ENCODE measurements around the gene ALDH1L1. TPM values are rescaled to one million over a fixed set of nuclear protein-coding genes. Genes with fewer than 3 reads are reported as not detected.

Gene ALDH1L1
- polyA plus RNA-seq, 2 donors = 3.6 to 5.0 TPM

- Histone ChIP-seq H3K27ac (ENCODE audit: low read depth in 2 of 2, low read length in 1 of 2) (no peak overlapping the region), H3K4me1 (ENCODE audit: control insufficient read depth in 2 of 2, insufficient read depth in 2 of 2, low read length in 1 of 2) (no peaks in the 10 kb centered on the region), H3K27me3 (ENCODE audit: control insufficient read depth in 1 of 2, insufficient read depth in 2 of 2, low read length in 2 of 2) (no peaks in the 10 kb centered on the region), H3K9me3 (ENCODE audit: control insufficient read depth in 2 of 2, insufficient read depth in 1 of 2, low read depth in 1 of 2, low read length in 1 of 2) (peaks cover 0 to 2% of the 10 kb centered on the region in 2 donors), H3K36me3 (ENCODE audit: control insufficient read depth in 2 of 2, insufficient read depth in 2 of 2, low read length in 1 of 2) (no peaks in the 10 kb centered on the region), H3K4me3 (ENCODE audit: low read depth in 1 of 2, low read length in 2 of 2) (no peak overlapping the region)
- 76 to 92% methylated on average over 9 of the region's 9 CpGs for whole genome bisulfite sequencing, 2 donors
Measured at GRCh38 chr3:126152458-126152857, 27.9 kb downstream of the ALDH1L1 start.

GRCh38 chr3:126151562-126152302, 28.7 kb downstream of the ALDH1L1 start:
- H3K9me3 ChIP-seq (ENCODE audit: control insufficient read depth in 2 of 2, insufficient read depth in 1 of 2, low read depth in 1 of 2, low read length in 1 of 2) = peaks cover 0 to 2% of the 10 kb centered on the region in 2 donors
- WGBS, 2 donors = 80 to 86% methylated on average over 6 of the region's 6 CpGs
- no peaks in the 10 kb centered on the region for H3K36me3 ChIP-seq (ENCODE audit: control insufficient read depth in 2 of 2, insufficient read depth in 2 of 2, low read length in 1 of 2)

GRCh38 chr3:126149960-126150515, 30.3 kb downstream of the ALDH1L1 start:
- Histone ChIP-seq H3K4me3 (ENCODE audit: low read depth in 1 of 2, low read length in 2 of 2) (no peak overlapping the region), H3K36me3 (ENCODE audit: control insufficient read depth in 2 of 2, insufficient read depth in 2 of 2, low read length in 1 of 2) (no peaks in the 10 kb centered on the region), H3K9me3 (ENCODE audit: control insufficient read depth in 2 of 2, insufficient read depth in 1 of 2, low read depth in 1 of 2, low read length in 1 of 2) (no peaks in the 10 kb centered on the region), H3K27me3 (ENCODE audit: control insufficient read depth in 1 of 2, insufficient read depth in 2 of 2, low read length in 2 of 2) (no peaks in the 10 kb centered on the region), H3K27ac (ENCODE audit: low read depth in 2 of 2, low read length in 1 of 2) (no peak overlapping the region), H3K4me1 (ENCODE audit: control insufficient read depth in 2 of 2, insufficient read depth in 2 of 2, low read length in 1 of 2) (no peaks in the 10 kb centered on the region)
- 80% methylated on average over 7 of the region's 7 CpGs for WGBS, 2 donors

More at GRCh38 chr3:126151562-126152302, 28.7 kb downstream of the ALDH1L1 start:
- H3K27ac ChIP-seq (ENCODE audit: low read depth in 2 of 2, low read length in 1 of 2) = no peak overlapping the region
- no peaks in the 10 kb centered on the region for H3K27me3 ChIP-seq (ENCODE audit: control insufficient read depth in 1 of 2, insufficient read depth in 2 of 2, low read length in 2 of 2)
- no peaks in the 10 kb centered on the region for H3K4me1 ChIP-seq (ENCODE audit: control insufficient read depth in 2 of 2, insufficient read depth in 2 of 2, low read length in 1 of 2)
- H3K4me3 ChIP-seq (ENCODE audit: low read depth in 1 of 2, low read length in 2 of 2) = no peak overlapping the region

- Histone ChIP-seq H3K27ac (ENCODE audit: low read depth in 2 of 2, low read length in 1 of 2) (no peak overlapping the region), H3K4me1 (ENCODE audit: control insufficient read depth in 2 of 2, insufficient read depth in 2 of 2, low read length in 1 of 2) (no peaks in the 10 kb centered on the region), H3K4me3 (ENCODE audit: low read depth in 1 of 2, low read length in 2 of 2) (no peak overlapping the region), H3K36me3 (ENCODE audit: control insufficient read depth in 2 of 2, insufficient read depth in 2 of 2, low read length in 1 of 2) (no peaks in the 10 kb centered on the region), H3K27me3 (ENCODE audit: control insufficient read depth in 1 of 2, insufficient read depth in 2 of 2, low read length in 2 of 2) (no peaks in the 10 kb centered on the region), H3K9me3 (ENCODE audit: control insufficient read depth in 2 of 2, insufficient read depth in 1 of 2, low read depth in 1 of 2, low read length in 1 of 2) (no peaks in the 10 kb centered on the region)
- WGBS, 2 donors = 86 to 90% methylated on average over 3 of the region's 3 CpGs
Measured at GRCh38 chr3:126149256-126149902, 31.0 kb downstream of the ALDH1L1 start.

GRCh38 chr3:126147932-126148683, 32.3 kb downstream of the ALDH1L1 start:
- Histone ChIP-seq H3K27me3 (ENCODE audit: control insufficient read depth in 1 of 2, insufficient read depth in 2 of 2, low read length in 2 of 2) (no peaks in the 10 kb centered on the region), H3K4me3 (ENCODE audit: low read depth in 1 of 2, low read length in 2 of 2) (no peak overlapping the region), H3K9me3 (ENCODE audit: control insufficient read depth in 2 of 2, insufficient read depth in 1 of 2, low read depth in 1 of 2, low read length in 1 of 2) (no peaks in the 10 kb centered on the region), H3K4me1 (ENCODE audit: control insufficient read depth in 2 of 2, insufficient read depth in 2 of 2, low read length in 1 of 2) (no peaks in the 10 kb centered on the region), H3K36me3 (ENCODE audit: control insufficient read depth in 2 of 2, insufficient read depth in 2 of 2, low read length in 1 of 2) (no peaks in the 10 kb centered on the region), H3K27ac (ENCODE audit: low read depth in 2 of 2, low read length in 1 of 2) (no peak overlapping the region)
- 82 to 89% methylated on average over 15 of the region's 15 CpGs for WGBS, 2 donors

- Histone ChIP-seq H3K4me1 (ENCODE audit: control insufficient read depth in 2 of 2, insufficient read depth in 2 of 2, low read length in 1 of 2) (no peaks in the 10 kb centered on the region), H3K9me3 (ENCODE audit: control insufficient read depth in 2 of 2, insufficient read depth in 1 of 2, low read depth in 1 of 2, low read length in 1 of 2) (no peaks in the 10 kb centered on the region), H3K27me3 (ENCODE audit: control insufficient read depth in 1 of 2, insufficient read depth in 2 of 2, low read length in 2 of 2) (no peaks in the 10 kb centered on the region), H3K36me3 (ENCODE audit: control insufficient read depth in 2 of 2, insufficient read depth in 2 of 2, low read length in 1 of 2) (no peaks in the 10 kb centered on the region), H3K4me3 (ENCODE audit: low read depth in 1 of 2, low read length in 2 of 2) (no peak overlapping the region), H3K27ac (ENCODE audit: low read depth in 2 of 2, low read length in 1 of 2) (no peak overlapping the region)
- 90 to 91% methylated on average over 7 of the region's 7 CpGs for WGBS, 2 donors
Measured at GRCh38 chr3:126147147-126147931, 33.0 kb downstream of the ALDH1L1 start.

GRCh38 chr3:126146525-126147146, 33.8 kb downstream of the ALDH1L1 start:
- H3K36me3 ChIP-seq (ENCODE audit: control insufficient read depth in 2 of 2, insufficient read depth in 2 of 2, low read length in 1 of 2) = no peaks in the 10 kb centered on the region
- H3K9me3 ChIP-seq (ENCODE audit: control insufficient read depth in 2 of 2, insufficient read depth in 1 of 2, low read depth in 1 of 2, low read length in 1 of 2) = no peaks in the 10 kb centered on the region
- no peak overlapping the region for H3K27ac ChIP-seq (ENCODE audit: low read depth in 2 of 2, low read length in 1 of 2)
- 91 to 92% methylated on average over 6 of the region's 6 CpGs for WGBS, 2 donors
- H3K4me3 ChIP-seq (ENCODE audit: low read depth in 1 of 2, low read length in 2 of 2) = no peak overlapping the region
- H3K4me1 ChIP-seq (ENCODE audit: control insufficient read depth in 2 of 2, insufficient read depth in 2 of 2, low read length in 1 of 2) = no peaks in the 10 kb centered on the region
- H3K27me3 ChIP-seq (ENCODE audit: control insufficient read depth in 1 of 2, insufficient read depth in 2 of 2, low read length in 2 of 2) = no peaks in the 10 kb centered on the region

GRCh38 chr3:126146034-126146433, 34.4 kb downstream of the ALDH1L1 start:
- Histone ChIP-seq H3K4me1 (ENCODE audit: control insufficient read depth in 2 of 2, insufficient read depth in 2 of 2, low read length in 1 of 2) (no peaks in the 10 kb centered on the region), H3K9me3 (ENCODE audit: control insufficient read depth in 2 of 2, insufficient read depth in 1 of 2, low read depth in 1 of 2, low read length in 1 of 2) (no peaks in the 10 kb centered on the region), H3K27ac (ENCODE audit: low read depth in 2 of 2, low read length in 1 of 2) (no peak overlapping the region), H3K36me3 (ENCODE audit: control insufficient read depth in 2 of 2, insufficient read depth in 2 of 2, low read length in 1 of 2) (no peaks in the 10 kb centered on the region), H3K4me3 (ENCODE audit: low read depth in 1 of 2, low read length in 2 of 2) (no peak overlapping the region), H3K27me3 (ENCODE audit: control insufficient read depth in 1 of 2, insufficient read depth in 2 of 2, low read length in 2 of 2) (no peaks in the 10 kb centered on the region)
- whole genome bisulfite sequencing, 2 donors = 80 to 82% methylated on average over 4 of the region's 4 CpGs
